ENCODE results near the gene TPBGL. TPM values are rescaled to one million over a fixed set of nuclear protein-coding genes. Genes with fewer than 3 reads are reported as not detected.

TPBGL gene
- total RNA-seq, 1 donor from 2014 or later: not detected

DNA sequence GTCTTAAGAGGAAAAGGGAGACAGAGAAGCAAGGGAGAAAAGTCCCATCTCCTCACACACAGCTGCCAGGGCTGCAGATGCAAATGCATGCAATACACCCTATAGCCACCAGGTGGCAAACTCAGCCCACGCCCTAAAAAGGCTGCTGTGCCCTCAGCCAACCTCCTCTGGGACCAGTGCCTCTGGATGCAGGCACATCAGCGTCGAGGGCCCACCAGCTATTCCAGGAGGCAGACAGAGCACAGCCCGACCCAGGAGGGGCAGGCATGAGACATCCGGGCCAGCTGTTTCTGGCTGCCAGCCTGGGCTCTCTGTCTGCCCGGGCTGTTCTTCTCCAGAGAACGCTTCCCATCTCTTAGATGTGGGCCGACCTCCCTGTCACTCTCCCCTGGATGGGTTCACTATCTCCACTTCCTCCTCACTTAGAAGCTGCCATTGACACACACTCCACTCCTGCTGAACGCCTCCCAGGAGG, 39.7 kb downstream of the TPBGL start:
- no peak overlapping the region for H3K4me3 Mint-ChIP-seq (ENCODE audit: unreplicated experiment)
- peak; percentile 90 for DNase-seq (ENCODE audit: extremely low spot score, unreplicated experiment)
- peaks cover under 1% of the 10 kb centered on the region for H3K36me3 Mint-ChIP-seq (ENCODE audit: unreplicated experiment)
- H3K4me1 Mint-ChIP-seq (ENCODE audit: unreplicated experiment): peaks cover 2% of the 10 kb centered on the region
- H3K27me3 Mint-ChIP-seq (ENCODE audit: unreplicated experiment): no peaks in the 10 kb centered on the region
- TF ChIP-seq, protein P1, sequence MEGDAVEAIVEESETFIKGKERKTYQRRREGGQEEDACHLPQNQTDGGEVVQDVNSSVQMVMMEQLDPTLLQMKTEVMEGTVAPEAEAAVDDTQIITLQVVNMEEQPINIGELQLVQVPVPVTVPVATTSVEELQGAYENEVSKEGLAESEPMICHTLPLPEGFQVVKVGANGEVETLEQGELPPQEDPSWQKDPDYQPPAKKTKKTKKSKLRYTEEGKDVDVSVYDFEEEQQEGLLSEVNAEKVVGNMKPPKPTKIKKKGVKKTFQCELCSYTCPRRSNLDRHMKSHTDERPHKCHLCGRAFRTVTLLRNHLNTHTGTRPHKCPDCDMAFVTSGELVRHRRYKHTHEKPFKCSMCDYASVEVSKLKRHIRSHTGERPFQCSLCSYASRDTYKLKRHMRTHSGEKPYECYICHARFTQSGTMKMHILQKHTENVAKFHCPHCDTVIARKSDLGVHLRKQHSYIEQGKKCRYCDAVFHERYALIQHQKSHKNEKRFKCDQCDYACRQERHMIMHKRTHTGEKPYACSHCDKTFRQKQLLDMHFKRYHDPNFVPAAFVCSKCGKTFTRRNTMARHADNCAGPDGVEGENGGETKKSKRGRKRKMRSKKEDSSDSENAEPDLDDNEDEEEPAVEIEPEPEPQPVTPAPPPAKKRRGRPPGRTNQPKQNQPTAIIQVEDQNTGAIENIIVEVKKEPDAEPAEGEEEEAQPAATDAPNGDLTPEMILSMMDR (IDR thresholded peaks at IDR 0.05): peak; percentile 96
- H3K9me3 Mint-ChIP-seq (ENCODE audit: unreplicated experiment): no peaks in the 10 kb centered on the region
- H3K27ac Mint-ChIP-seq (ENCODE audit: unreplicated experiment): no peak overlapping the region

- Mint-ChIP-seq H3K9me3 (ENCODE audit: unreplicated experiment) (no peaks in the 10 kb centered on the region), H3K27ac (ENCODE audit: unreplicated experiment) (no peak overlapping the region), H3K4me1 (ENCODE audit: unreplicated experiment) (peaks cover 2% of the 10 kb centered on the region), H3K4me3 (ENCODE audit: unreplicated experiment) (no peak overlapping the region), H3K36me3 (ENCODE audit: unreplicated experiment) (peaks cover 1% of the 10 kb centered on the region), H3K27me3 (ENCODE audit: unreplicated experiment) (no peaks in the 10 kb centered on the region)
- TF ChIP-seq, protein P1 (IDR thresholded peaks at IDR 0.05): no peak
- no peak for DNase-seq (ENCODE audit: extremely low spot score, unreplicated experiment)
Observed at GRCh38 chr11:75280770-75281468, 40.3 kb downstream of the TPBGL start.

DNA sequence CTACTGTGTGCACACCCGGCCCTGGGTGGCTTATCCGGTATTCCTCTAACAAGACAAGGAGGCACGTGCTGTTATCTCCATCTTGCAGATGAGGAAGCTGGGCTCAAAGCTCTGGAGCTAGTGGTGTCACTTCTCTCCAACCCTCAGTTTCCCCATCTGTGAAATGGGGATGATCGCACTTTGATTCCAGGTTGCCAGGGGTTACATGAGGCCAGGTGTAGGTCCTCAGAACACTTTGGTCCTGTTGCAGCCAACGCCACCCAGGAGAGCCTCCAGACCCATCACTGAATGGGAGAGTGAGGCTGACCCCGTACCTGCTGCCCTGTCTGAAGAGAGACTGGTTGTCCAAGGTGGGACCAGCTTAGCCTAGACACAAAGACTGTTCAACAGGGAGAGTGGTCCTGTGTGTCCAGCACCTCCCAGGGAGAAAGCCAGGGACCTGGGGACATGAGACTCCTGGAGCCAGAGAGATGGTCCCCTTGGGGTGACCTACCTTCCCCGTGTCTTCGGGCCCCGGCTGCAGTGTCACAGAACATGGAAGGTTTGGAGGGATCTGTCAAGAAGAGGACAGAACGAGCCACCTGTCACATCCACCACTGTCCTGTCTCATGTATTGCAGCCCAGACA, 41.0 kb downstream of the TPBGL start:
- no peak overlapping the region for H3K27ac Mint-ChIP-seq (ENCODE audit: unreplicated experiment)
- no peak overlapping the region for H3K4me3 Mint-ChIP-seq (ENCODE audit: unreplicated experiment)
- H3K36me3 Mint-ChIP-seq (ENCODE audit: unreplicated experiment): peaks cover 1% of the 10 kb centered on the region
- DNase-seq (ENCODE audit: extremely low spot score, unreplicated experiment): no peak
- TF ChIP-seq, protein P1 (IDR thresholded peaks at IDR 0.05): no peak
- H3K4me1 Mint-ChIP-seq (ENCODE audit: unreplicated experiment): peaks cover 2% of the 10 kb centered on the region
- H3K27me3 Mint-ChIP-seq (ENCODE audit: unreplicated experiment): no peaks in the 10 kb centered on the region
- no peaks in the 10 kb centered on the region for H3K9me3 Mint-ChIP-seq (ENCODE audit: unreplicated experiment)

- H3K27me3 Mint-ChIP-seq (ENCODE audit: unreplicated experiment): no peaks in the 10 kb centered on the region
- peaks cover 2% of the 10 kb centered on the region for H3K4me1 Mint-ChIP-seq (ENCODE audit: unreplicated experiment)
- H3K36me3 Mint-ChIP-seq (ENCODE audit: unreplicated experiment): peaks cover 1% of the 10 kb centered on the region
- TF ChIP-seq, protein P1 (IDR thresholded peaks at IDR 0.05): no peak
- H3K9me3 Mint-ChIP-seq (ENCODE audit: unreplicated experiment): no peaks in the 10 kb centered on the region
- H3K27ac Mint-ChIP-seq (ENCODE audit: unreplicated experiment): no peak overlapping the region
- no peak for DNase-seq (ENCODE audit: extremely low spot score, unreplicated experiment)
- no peak overlapping the region for H3K4me3 Mint-ChIP-seq (ENCODE audit: unreplicated experiment)
Observed at GRCh38 chr11:75283391-75283931, 42.9 kb downstream of the TPBGL start.

DNA sequence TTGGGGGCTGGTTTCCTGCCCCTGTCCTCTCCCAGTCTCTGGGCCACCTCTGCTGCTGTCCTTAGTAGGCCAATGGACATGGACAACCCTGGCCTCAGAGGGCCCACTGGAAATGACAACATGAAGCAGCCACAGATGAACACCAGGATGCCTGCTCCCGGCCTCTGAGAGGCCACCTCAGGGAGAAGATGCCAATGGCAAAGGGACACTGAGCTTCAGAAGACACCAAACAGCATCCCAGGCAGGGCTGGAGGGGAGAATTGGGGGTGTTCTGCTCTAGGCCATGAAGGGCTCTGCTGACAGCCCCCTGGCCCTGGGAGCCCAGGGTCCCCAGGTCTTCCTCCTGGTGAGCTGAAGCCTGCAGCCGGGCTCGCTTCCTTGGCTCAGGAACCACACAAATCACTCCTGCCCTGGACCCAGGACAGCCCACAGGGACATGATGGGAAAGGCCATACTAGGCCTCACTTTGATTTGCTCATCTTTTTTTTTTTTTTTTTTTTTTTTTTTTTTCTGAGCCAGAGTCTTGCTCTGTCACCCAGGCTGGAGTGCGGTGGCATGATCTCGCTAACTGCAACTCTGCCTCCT, 45.3 kb downstream of the TPBGL start:
- H3K36me3 Mint-ChIP-seq (ENCODE audit: unreplicated experiment): peaks cover 1% of the 10 kb centered on the region
- DNase-seq (ENCODE audit: extremely low spot score, unreplicated experiment): no peak

More for the DNA sequence above, 45.3 kb downstream of the TPBGL start:
- TF ChIP-seq, protein P1 (IDR thresholded peaks at IDR 0.05): no peak
- Mint-ChIP-seq H3K4me3 (ENCODE audit: unreplicated experiment) (no peak overlapping the region), H3K9me3 (ENCODE audit: unreplicated experiment) (no peaks in the 10 kb centered on the region), H3K4me1 (ENCODE audit: unreplicated experiment) (no peaks in the 10 kb centered on the region), H3K27ac (ENCODE audit: unreplicated experiment) (no peak overlapping the region), H3K27me3 (ENCODE audit: unreplicated experiment) (no peaks in the 10 kb centered on the region)
